IMR-90 (cell line): ENCODE results near the gene STAC. TPM values are rescaled to one million over a fixed set of nuclear protein-coding genes. Genes with fewer than 3 reads are reported as not detected.

Source experiments
- ATAC-seq: fragments of 200-7000 bp; cut with Tn5 transposase; 2 replicates; pipeline ENCODE4 v1.9.1; 2020; ENCODE audit warnings: low read depth, mild to moderate bottlenecking, moderate library complexity
- BruUV-seq: library from RNA; stranded (reverse); fragments of 400-500 nt; replicated peaks from 2 replicates; lab custom pipeline; 2021; lab: Mats Ljungman, UMichigan
- CTCF ChIA-PET: fragments of 300-600 bp; formaldehyde crosslinking; extraction: SDS; loops from one replicate; lab custom pipeline; 2021; ENCODE audit warnings: antibody characterized with exemption; lab: Yijun Ruan, JAX
- POLR2A ChIA-PET: fragments of 300-600 bp; sonication (Branson Sonifier 250); formaldehyde crosslinking; loops from one replicate; lab custom pipeline; 2022; ENCODE audit warnings: antibody characterized with exemption; ENCODE audit not compliant: unreplicated experiment; lab: Charles Lee
- DNase-seq: peaks from one replicate; pipeline ENCODE4 v3.0.0; 2013
- H2AFZ ChIP-seq: replicated peaks from 2 replicates; pipeline ENCODE3; 2013; ENCODE audit warnings: low read length, mild to moderate bottlenecking; ENCODE audit not compliant: poor library complexity
- H2AK5ac ChIP-seq: 2 replicates; pipeline ENCODE4 v1.6.1; 2013; ENCODE audit warnings: low read depth, low read length, inconsistent platforms
- H2AK9ac ChIP-seq: replicated peaks from 2 replicates; pipeline ENCODE3; 2013; ENCODE audit warnings: mild to moderate bottlenecking, low read depth, low read length, moderate library complexity; ENCODE audit not compliant: poor library complexity
- H2BK120ac ChIP-seq: 2 replicates; pipeline ENCODE4 v1.6.1; 2013; ENCODE audit warnings: low read depth, low read length, inconsistent platforms
- H2BK15ac ChIP-seq: 3 replicates; pipeline ENCODE4 v1.6.1; 2013; ENCODE audit warnings: low read depth, low read length, inconsistent platforms
- H2BK20ac ChIP-seq: 2 replicates; pipeline ENCODE4 v1.6.1; 2013; ENCODE audit warnings: low read depth, mild to moderate bottlenecking, inconsistent platforms, low read length, moderate library complexity
- H2BK5ac ChIP-seq: 2 replicates; pipeline ENCODE4 v1.6.1; 2013; ENCODE audit warnings: mild to moderate bottlenecking, low read depth, low read length, inconsistent platforms; ENCODE audit not compliant: poor library complexity, severe bottlenecking
- H3K14ac ChIP-seq: replicated peaks from 2 replicates; pipeline ENCODE4 v1.6.1; 2013; ENCODE audit warnings: low read depth, low read length, inconsistent platforms
- H3K18ac ChIP-seq: 2 replicates; pipeline ENCODE4 v1.6.1; 2013; ENCODE audit warnings: low read depth, low read length, control low read depth
- H3K23ac ChIP-seq: 2 replicates; pipeline ENCODE4 v1.6.1; 2013; ENCODE audit warnings: low read depth, low read length, inconsistent platforms
- H3K27ac ChIP-seq: 2 replicates; pipeline ENCODE4 v1.5.1; 2013; ENCODE audit warnings: mild to moderate bottlenecking, control low read depth, low read length; ENCODE audit not compliant: insufficient read depth
- H3K27me3 ChIP-seq: 2 replicates; pipeline ENCODE4 v1.6.1; 2013; ENCODE audit warnings: low read length; ENCODE audit not compliant: control insufficient read depth, insufficient read depth
- H3K36me3 ChIP-seq: 2 replicates; pipeline ENCODE4 v1.6.1; 2013; ENCODE audit warnings: low read length, mixed read lengths; ENCODE audit not compliant: control insufficient read depth, insufficient read depth
- H3K4ac ChIP-seq: 2 replicates; pipeline ENCODE4 v1.6.1; 2013; ENCODE audit warnings: low read depth, low read length, inconsistent platforms
- H3K4me1 ChIP-seq: 2 replicates; pipeline ENCODE4 v1.6.1; 2013; ENCODE audit warnings: low read length, mixed read lengths; ENCODE audit not compliant: control insufficient read depth, insufficient read depth
- H3K4me2 ChIP-seq: 2 replicates; pipeline ENCODE4 v1.6.1; 2013; ENCODE audit warnings: low read depth, mild to moderate bottlenecking, control low read depth, low read length, moderate library complexity
- H3K4me3 ChIP-seq: 2 replicates; pipeline ENCODE4 v1.5.1; 2013; ENCODE audit warnings: low read depth, mild to moderate bottlenecking, control low read depth, low read length, moderate library complexity; ENCODE audit not compliant: insufficient read depth
- H3K56ac ChIP-seq: 2 replicates; pipeline ENCODE4 v1.6.1; 2013; ENCODE audit warnings: low read length, inconsistent platforms; ENCODE audit not compliant: insufficient read depth; ENCODE audit errors: extremely low read depth
- H3K79me1 ChIP-seq, 2 experiments: 2 replicates each; pipeline ENCODE4 v1.6.1; 2013; ENCODE audit warnings: low read length in 2 of 2, inconsistent platforms in 1 of 2, low read depth in 1 of 2
- H3K9ac ChIP-seq: 2 replicates; pipeline ENCODE4 v1.6.1; 2013; ENCODE audit warnings: low read depth, low read length, control low read depth
- H3K9me1 ChIP-seq: 2 replicates; pipeline ENCODE4 v1.6.1; 2013; ENCODE audit warnings: low read length, inconsistent platforms; ENCODE audit not compliant: insufficient read depth
- H3K9me3 ChIP-seq: 2 replicates; pipeline ENCODE4 v1.6.1; 2013; ENCODE audit warnings: low read length; ENCODE audit not compliant: control insufficient read depth, insufficient read depth
- H4K20me1 ChIP-seq: 2 replicates; pipeline ENCODE4 v1.6.1; 2013; ENCODE audit warnings: low read length, inconsistent platforms; ENCODE audit not compliant: insufficient read depth
- H4K5ac ChIP-seq: 2 replicates; pipeline ENCODE4 v1.6.1; 2013; ENCODE audit warnings: mild to moderate bottlenecking, low read depth, low read length, control low read depth
- H4K8ac ChIP-seq, 2 experiments: 2 replicates each; pipeline ENCODE4 v1.6.1; 2013; ENCODE audit warnings: low read depth in 2 of 2, low read length in 2 of 2, control low read depth in 1 of 2, inconsistent platforms in 1 of 2
- H4K91ac ChIP-seq: 2 replicates; pipeline ENCODE4 v1.6.1; 2013; ENCODE audit warnings: low read depth, low read length, inconsistent platforms; ENCODE audit not compliant: insufficient read depth
- BHLHE40 ChIP-seq: fragments of 150-350 bp; IDR thresholded peaks from 2 replicates; pipeline ENCODE4 v1.6.1; 2016; ENCODE audit warnings: mild to moderate bottlenecking, low read depth, low read length
- CEBPB ChIP-seq: IDR thresholded peaks from 2 replicates; pipeline ENCODE4 v1.6.1; 2012; ENCODE audit warnings: low read depth, low read length, improper control_type of control experiment
- CHD1 ChIP-seq: IDR thresholded peaks from 2 replicates; pipeline ENCODE4 v1.6.1; 2012; ENCODE audit warnings: low read depth, low read length, improper control_type of control experiment
- CTCF ChIP-seq: conservative IDR thresholded peaks from 2 replicates; pipeline ENCODE4 v1.5.1; 2012; ENCODE audit warnings: mild to moderate bottlenecking, low read depth, low read length, improper control_type of control experiment
- ELK1 ChIP-seq: fragments of 150-350 bp; IDR thresholded peaks from 2 replicates; pipeline ENCODE4 v1.6.1; 2016; ENCODE audit warnings: low read depth, mild to moderate bottlenecking, low read length, moderate library complexity, borderline replicate concordance
- FOS ChIP-seq: fragments of 150-350 bp; IDR thresholded peaks from 2 replicates; pipeline ENCODE4 v1.6.1; 2016; ENCODE audit warnings: low read depth, low read length
- MAFK ChIP-seq: IDR thresholded peaks from 2 replicates; pipeline ENCODE4 v1.6.1; 2012; ENCODE audit warnings: low read depth, low read length, improper control_type of control experiment
- MAZ ChIP-seq: IDR thresholded peaks from 2 replicates; pipeline ENCODE4 v1.6.1; 2012; ENCODE audit warnings: low read depth, mild to moderate bottlenecking, low read length, improper control_type of control experiment, moderate library complexity, borderline replicate concordance
- MXI1 ChIP-seq: IDR thresholded peaks from 2 replicates; pipeline ENCODE4 v1.6.1; 2012; ENCODE audit warnings: low read depth, mild to moderate bottlenecking, low read length, moderate library complexity, borderline replicate concordance
- NFE2L2 ChIP-seq: fragments of 150-350 bp; IDR thresholded peaks from 2 replicates; pipeline ENCODE4 v1.6.1; 2016; ENCODE audit warnings: low read depth, mild to moderate bottlenecking, low read length
- POLR2A ChIP-seq: IDR thresholded peaks from 2 replicates; pipeline ENCODE4 v1.6.1; 2012; ENCODE audit warnings: mild to moderate bottlenecking, low read depth, low read length
- RAD21 ChIP-seq: IDR thresholded peaks from 2 replicates; pipeline ENCODE4 v1.6.1; 2012; ENCODE audit warnings: low read length, improper control_type of control experiment
- RCOR1 ChIP-seq: IDR thresholded peaks from 2 replicates; pipeline ENCODE4 v1.6.1; 2012; ENCODE audit warnings: mild to moderate bottlenecking, low read length, improper control_type of control experiment; ENCODE audit not compliant: insufficient replicate concordance
- USF2 ChIP-seq: fragments of 150-350 bp; IDR thresholded peaks from 2 replicates; pipeline ENCODE4 v1.6.1; 2017; ENCODE audit warnings: mild to moderate bottlenecking, antibody characterized with exemption, low read length, low read depth
- dilution Hi-C: fragments of 300-500 bp; cut with HindIII; formaldehyde crosslinking; loops from one replicate; pipeline ENCODE4 v1.14.3; 2018; ENCODE audit warnings: low sequenced_read_pairs; ENCODE audit not compliant: unreplicated experiment
- in situ Hi-C: fragments of 300-500 bp; cut with MboI; formaldehyde crosslinking; loops from 3 replicates; pipeline ENCODE4 v1.14.3; 2019; ENCODE audit warnings: low sequenced_read_pairs, inconsistent platforms, mixed read lengths
- intact Hi-C: fragments of 100-400 bp; cut with micrococcal nuclease; formaldehyde crosslinking; loops from 2 replicates; pipeline ENCODE4 v1.10.0; 2022
- polyA plus RNA-seq, 3 experiments: library from polyadenylated mRNA; depleted of rRNA; stranded (reverse); fragments of >200 nt; gene quantifications; 2 replicates each; pipeline ENCODE4 v1.2.3, GENCODE V29; 2012; ENCODE audit warnings: low replicate concordance in 1 of 3
- total RNA-seq: library from RNA; depleted of rRNA; stranded (reverse); fragments of >200 nt; gene quantifications from 2 replicates; pipeline ENCODE4 v1.2.3, GENCODE V29; 2012

The STAC gene
- total and polyA plus RNA-seq, 2 of the 4 experiments (the other 2 are of a cell fraction), result 0.19 to 0.36 TPM

- no peak overlapping the region for H2AFZ ChIP-seq
- H3K4me1 ChIP-seq, result no peaks in the 10 kb centered on the region
- intact Hi-C loops, result no loop called here
- H3K36me3 ChIP-seq, result no peaks in the 10 kb centered on the region
- in situ Hi-C loops, result no loop called here
- ChIA-PET CTCF (no interaction called here), POLR2A (no interaction called here)
- no peak overlapping the region for H2BK5ac ChIP-seq
- no TSS peak for BruUV-seq
- H3K4ac ChIP-seq, result no peak overlapping the region
- H4K5ac ChIP-seq, result no peak overlapping the region
- no peaks in the 10 kb centered on the region for H3K9me3 ChIP-seq
- no peak overlapping the region for H2BK20ac ChIP-seq
- H4K20me1 ChIP-seq, result no peaks in the 10 kb centered on the region
- no peak overlapping the region for H3K27ac ChIP-seq
- H3K56ac ChIP-seq, result no peak overlapping the region
- no peak for ATAC-seq
- no peak overlapping the region for H3K18ac ChIP-seq
- dilution Hi-C loops, result no loop called here
- H3K9ac ChIP-seq, result no peak overlapping the region
- H4K8ac ChIP-seq, result no peak overlapping the region
- no peak overlapping the region for H3K4me3 ChIP-seq
- no peak overlapping the region for H2BK15ac ChIP-seq
- no peak overlapping the region for H2AK9ac ChIP-seq
- TF ChIP-seq ELK1, result no peak
- TF ChIP-seq CTCF, result no peak
- no peak for TF ChIP-seq BHLHE40
- TF ChIP-seq RAD21, result no peak
- TF ChIP-seq MAZ, result no peak
- TF ChIP-seq MXI1, result no peak
- no peak for TF ChIP-seq CHD1
- TF ChIP-seq MAFK, result no peak
- no peak for TF ChIP-seq RCOR1
- TF ChIP-seq NFE2L2, result no peak
- TF ChIP-seq CEBPB, result no peak
- no peak for TF ChIP-seq USF2
- no peak for TF ChIP-seq POLR2A
- no peak for TF ChIP-seq FOS
- no peak overlapping the region for H3K14ac ChIP-seq
- no peak overlapping the region for H3K4me2 ChIP-seq
- H3K23ac ChIP-seq, result no peak overlapping the region
- H4K91ac ChIP-seq, result no peak overlapping the region
- no peak overlapping the region for H2BK120ac ChIP-seq
- H3K27me3 ChIP-seq, result no peaks in the 10 kb centered on the region
- H3K9me1 ChIP-seq, result no peaks in the 10 kb centered on the region
- no peak for DNase-seq
- H2AK5ac ChIP-seq, result no peak overlapping the region
- no peaks in the 10 kb centered on the region for H3K79me1 ChIP-seq
Observed at GRCh38 chr3:36433511-36433910, 53.2 kb downstream of the STAC start.
